GM23248 (cell line): ENCODE results near the gene POU2F1.

Source experiments
- EZH2 ChIP-seq: fragments of 200-600 bp; sonication (generic); IDR thresholded peaks from 2 replicates; pipeline ENCODE4 v1.6.1; 2018; ENCODE audit warnings: antibody characterized with exemption, mild to moderate bottlenecking; ENCODE audit not compliant: insufficient read depth, poor library complexity, severe bottlenecking
- EZH2phosphoT487 ChIP-seq: fragments of 200-600 bp; sonication (generic); IDR thresholded peaks from 2 replicates; pipeline ENCODE4 v1.6.1; 2018; ENCODE audit warnings: antibody characterized with exemption, moderate library complexity, mild to moderate bottlenecking, low read depth; ENCODE audit not compliant: insufficient read depth

- no peak for TF ChIP-seq EZH2
- no peak for TF ChIP-seq EZH2phosphoT487
These were observed 23.6 kb downstream of the POU2F1 start for GRCh38 chr1:167244244-167244643.
